ENCODE measurements around the gene WNT4.
"Not testable (repeated sequence)": the region's sequence is repeated elsewhere in the genome, so short reads cannot be mapped to it uniquely, and the experiment has no call there.

Gene WNT4

GRCh38 chr1:22101995-22102394, 40.9 kb downstream of the WNT4 start:
- no peak overlapping the region for H3K4me3 ChIP-seq (ENCODE audit: low read depth, low read length)
- TF ChIP-seq CTCF (IDR thresholded peaks at IDR 0.05; ENCODE audit: low read depth, low read length, missing control alignments) = no peak
- DNase-seq (ENCODE audit: low read depth) = no peak

GRCh38 chr1:22101199-22101598, 41.7 kb downstream of the WNT4 start:
- no peak for TF ChIP-seq CTCF (IDR thresholded peaks at IDR 0.05; ENCODE audit: low read depth, low read length, missing control alignments)
- no peak for DNase-seq (ENCODE audit: low read depth)
- no peak overlapping the region for H3K4me3 ChIP-seq (ENCODE audit: low read depth, low read length)

- no peak for TF ChIP-seq CTCF (IDR thresholded peaks at IDR 0.05; ENCODE audit: low read depth, low read length, missing control alignments)
- no peak overlapping the region for H3K4me3 ChIP-seq (ENCODE audit: low read depth, low read length)
- no peak for DNase-seq (ENCODE audit: low read depth)
These were observed 42.7 kb downstream of the WNT4 start for GRCh38 chr1:22100168-22100567.

GRCh38 chr1:22098752-22099151, 44.1 kb downstream of the WNT4 start:
- no peak for TF ChIP-seq CTCF (IDR thresholded peaks at IDR 0.05; ENCODE audit: low read depth, low read length, missing control alignments)
- no peak for DNase-seq (ENCODE audit: low read depth)
- no peak overlapping the region for H3K4me3 ChIP-seq (ENCODE audit: low read depth, low read length)

GRCh38 chr1:22096463-22096862, 46.4 kb downstream of the WNT4 start:
- no peak for DNase-seq (ENCODE audit: low read depth)
- no peak overlapping the region for H3K4me3 ChIP-seq (ENCODE audit: low read depth, low read length)
- no peak for TF ChIP-seq CTCF (IDR thresholded peaks at IDR 0.05; ENCODE audit: low read depth, low read length, missing control alignments)

GRCh38 chr1:22096036-22096435, 46.9 kb downstream of the WNT4 start:
- DNase-seq (ENCODE audit: low read depth) = no peak
- no peak overlapping the region for H3K4me3 ChIP-seq (ENCODE audit: low read depth, low read length)
- no peak for TF ChIP-seq CTCF (IDR thresholded peaks at IDR 0.05; ENCODE audit: low read depth, low read length, missing control alignments)

GRCh38 chr1:22093513-22093912, 49.4 kb downstream of the WNT4 start:
- no peak for DNase-seq (ENCODE audit: low read depth)
- H3K4me3 ChIP-seq (ENCODE audit: low read depth, low read length) = no peak overlapping the region
- TF ChIP-seq CTCF (IDR thresholded peaks at IDR 0.05; ENCODE audit: low read depth, low read length, missing control alignments) = no peak

GRCh38 chr1:22092026-22092768, 50.7 kb downstream of the WNT4 start:
- DNase-seq (ENCODE audit: low read depth) = peak; percentile 56
- not testable (repeated sequence) for H3K4me3 ChIP-seq (ENCODE audit: low read depth, low read length)
